ENCODE results near the gene RGS17.
A peak's percentile ranks its signal among the peaks of the same experiment; 100 is the strongest.
"Not testable (repeated sequence)": the region's sequence is repeated elsewhere in the genome, so short reads cannot be mapped to it uniquely, and the experiment has no call there.

The RGS17 gene, protein sequence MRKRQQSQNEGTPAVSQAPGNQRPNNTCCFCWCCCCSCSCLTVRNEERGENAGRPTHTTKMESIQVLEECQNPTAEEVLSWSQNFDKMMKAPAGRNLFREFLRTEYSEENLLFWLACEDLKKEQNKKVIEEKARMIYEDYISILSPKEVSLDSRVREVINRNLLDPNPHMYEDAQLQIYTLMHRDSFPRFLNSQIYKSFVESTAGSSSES

DNA sequence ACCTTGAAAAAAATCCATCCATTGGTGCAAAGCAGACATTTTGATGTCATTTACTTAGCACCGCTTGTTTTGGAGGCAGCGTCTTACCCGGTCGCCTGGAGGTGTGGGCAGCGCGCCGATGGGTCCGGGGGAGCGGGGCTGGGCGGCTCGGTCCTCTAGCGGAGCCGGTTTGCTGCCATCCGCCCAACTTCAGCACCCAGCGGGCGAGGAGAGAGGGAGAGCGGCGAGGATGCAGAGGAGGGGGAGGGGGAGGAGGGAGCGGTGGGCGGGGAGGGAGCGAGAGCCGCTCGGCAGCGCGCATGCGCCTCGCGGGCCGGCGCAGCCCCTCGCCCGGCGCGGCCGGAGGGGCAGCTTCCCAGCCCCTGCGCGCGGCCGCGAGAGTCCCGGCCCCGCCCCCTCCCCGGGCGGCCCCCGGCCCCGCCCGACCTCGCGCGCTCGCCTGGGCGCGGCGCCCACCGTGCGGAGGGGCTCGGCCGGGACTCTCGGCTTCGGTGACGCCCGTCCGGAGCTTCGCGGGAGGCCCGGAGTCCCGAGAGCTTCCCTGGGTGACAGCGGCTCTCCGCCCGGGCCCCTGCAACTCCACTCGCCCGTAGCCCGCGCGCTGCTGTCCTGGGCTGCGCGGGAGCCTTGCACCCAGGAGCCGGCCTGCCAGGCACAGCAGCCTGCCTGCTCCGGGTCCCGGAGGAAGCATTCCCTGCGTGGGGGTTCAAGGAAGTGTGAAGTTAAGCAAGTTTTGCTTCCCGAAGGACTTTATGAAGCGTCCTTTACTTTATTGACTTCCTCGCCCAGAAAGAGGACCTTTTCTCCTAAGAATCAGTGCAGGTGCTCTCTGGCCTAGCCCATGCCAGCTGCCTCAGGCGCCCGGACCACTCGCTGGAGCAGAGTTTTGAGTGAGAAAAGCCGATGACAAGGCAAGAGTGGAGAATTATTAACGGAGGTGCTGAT lies at the start of gene RGS17:
Gene RGS17 (minus strand): TSS at position 246 of the 945 bp plus-strand sequence. CDS start 87,264 bp downstream, outside the sequence.
- DNase-seq (ENCODE audit: low read depth) = peak; percentile 79

DNA sequence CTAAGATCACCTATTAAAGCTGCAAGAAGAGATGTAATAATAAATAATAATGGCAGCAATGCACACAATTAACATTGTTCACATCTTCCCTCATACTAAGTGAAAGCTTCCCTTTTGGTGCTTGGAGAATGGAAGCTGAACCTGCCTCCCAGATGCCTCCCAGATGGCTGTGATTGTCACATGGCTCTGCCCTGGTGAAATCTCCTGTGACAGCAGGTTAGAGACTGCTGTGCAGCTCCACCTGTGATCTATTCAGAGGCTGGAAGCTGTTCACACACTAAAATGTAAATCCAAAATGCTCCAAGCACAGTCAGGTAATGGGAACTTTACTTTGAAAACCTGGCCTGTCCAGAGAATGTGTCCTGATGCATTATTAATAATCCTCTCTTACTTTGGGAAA lies 41.7 kb upstream of the RGS17 start:
- no peak for DNase-seq (ENCODE audit: low read depth)

DNA sequence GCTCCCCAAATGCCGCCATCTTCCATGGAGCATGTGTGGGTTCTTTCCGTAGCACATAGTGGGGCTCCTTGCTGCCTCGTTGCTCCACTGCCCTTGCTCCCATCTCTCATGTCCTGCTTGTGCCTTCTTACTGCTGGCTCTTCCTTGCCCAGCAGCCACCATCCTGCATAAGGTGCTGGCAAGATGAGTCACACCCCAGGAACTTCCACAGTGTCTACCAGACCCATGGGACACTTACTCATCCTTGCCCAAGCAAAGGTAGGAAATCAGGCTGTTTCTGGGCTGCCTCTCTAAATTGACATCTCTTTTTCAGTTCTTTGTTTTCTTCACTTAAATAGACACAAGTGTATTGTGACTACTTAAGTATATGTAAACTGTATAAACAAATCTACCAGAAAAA lies 39.4 kb upstream of the RGS17 start:
- DNase-seq (ENCODE audit: low read depth) = peak; percentile 59

DNA sequence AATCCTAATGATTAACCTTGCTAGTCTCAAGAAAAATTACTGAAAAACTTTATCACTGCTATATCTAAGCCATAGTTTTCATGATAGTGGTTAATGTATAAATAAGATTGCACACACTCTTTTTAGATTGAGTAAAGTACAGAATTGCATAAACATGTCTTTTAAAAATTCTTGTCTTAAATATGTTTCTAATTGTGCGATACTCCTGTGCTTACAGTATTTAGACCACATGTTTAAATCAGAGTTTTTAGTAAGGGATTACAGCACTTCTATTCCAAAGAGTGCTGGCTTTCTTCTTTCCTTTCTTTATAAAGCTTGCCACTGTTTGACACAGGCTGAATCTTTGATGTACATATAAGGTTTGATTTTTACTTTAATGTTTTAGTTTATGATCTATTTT lies 36.8 kb upstream of the RGS17 start:
- DNase-seq (ENCODE audit: low read depth) = peak; percentile 66

DNA sequence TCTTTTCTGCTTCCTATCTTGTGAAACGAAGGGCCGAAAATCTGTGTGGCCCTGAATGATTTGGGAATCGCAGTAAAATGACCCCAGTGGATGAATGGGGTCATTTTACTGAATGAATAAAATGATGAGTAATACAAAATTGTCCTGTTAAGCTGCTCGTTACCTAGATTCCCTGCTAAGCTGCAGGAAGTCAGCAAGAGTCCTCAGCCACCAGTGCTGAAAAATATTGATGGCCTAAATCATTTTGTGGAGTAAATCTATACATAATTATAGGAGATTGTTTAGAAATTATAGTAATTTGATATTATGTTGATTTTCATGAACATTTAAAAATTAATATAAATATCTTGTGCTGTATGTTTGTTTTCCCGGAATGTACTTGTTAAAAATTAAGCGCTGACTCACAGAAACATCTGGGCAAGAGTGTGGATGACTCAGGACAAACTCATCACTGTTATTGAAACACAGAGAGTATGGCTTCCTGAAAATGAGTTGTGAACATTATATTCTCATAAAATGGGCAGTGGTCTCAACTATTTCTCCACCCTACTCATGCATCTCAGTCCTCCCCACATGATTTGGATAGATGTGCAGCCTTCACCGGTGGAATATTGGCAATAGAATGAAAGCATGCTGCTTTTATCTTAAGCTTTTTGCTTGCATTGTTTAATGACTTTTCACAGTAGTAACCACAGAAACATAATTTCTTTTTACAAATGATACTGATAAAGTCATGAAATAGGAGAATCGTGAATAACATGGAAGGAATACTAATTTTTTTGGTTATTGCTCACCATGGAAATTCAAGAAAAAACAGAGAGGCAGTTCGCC lies 36.2 kb upstream of the RGS17 start:
- peak; percentile 76 for DNase-seq (ENCODE audit: low read depth)

DNA sequence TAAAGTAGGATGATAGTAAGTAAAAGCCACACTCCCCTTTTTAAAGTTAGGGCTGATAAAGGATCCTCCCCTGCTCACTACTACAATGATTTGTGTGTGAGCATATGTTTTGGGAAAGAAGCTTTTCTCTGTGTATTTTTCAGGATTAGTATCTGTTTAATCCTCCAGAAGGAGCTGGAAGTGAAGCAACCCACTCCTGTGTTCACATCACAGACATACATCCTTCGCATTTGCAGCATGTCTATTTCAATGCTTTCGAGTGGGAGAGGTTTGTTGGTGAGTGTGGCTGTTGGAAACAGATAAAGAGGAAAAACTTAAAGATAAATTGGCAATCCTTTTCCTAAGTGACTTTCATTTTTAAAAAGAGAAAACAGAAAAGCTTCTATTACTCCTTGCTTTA lies 31.6 kb upstream of the RGS17 start:
- DNase-seq (ENCODE audit: low read depth) = no peak

DNA sequence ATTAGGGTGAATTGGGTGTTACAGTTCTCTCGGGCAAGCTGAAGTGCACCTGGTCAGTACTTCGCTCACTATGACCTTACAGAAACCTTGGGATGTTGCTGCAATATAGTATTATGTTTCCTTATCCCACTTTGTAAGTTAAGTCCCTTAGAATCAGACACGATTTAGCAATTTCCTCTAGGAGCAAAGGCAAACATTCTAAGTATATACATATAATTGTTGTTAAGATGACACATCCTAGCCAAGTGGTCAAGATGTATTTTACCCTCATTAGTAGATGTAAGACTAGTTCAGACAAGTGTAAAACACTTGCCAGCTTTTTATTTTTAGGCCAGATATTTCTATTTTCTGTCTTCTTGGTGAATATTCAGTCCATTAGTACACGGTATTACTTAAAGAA lies 31.1 kb upstream of the RGS17 start:
- peak; percentile 26 for DNase-seq (ENCODE audit: low read depth)

DNA sequence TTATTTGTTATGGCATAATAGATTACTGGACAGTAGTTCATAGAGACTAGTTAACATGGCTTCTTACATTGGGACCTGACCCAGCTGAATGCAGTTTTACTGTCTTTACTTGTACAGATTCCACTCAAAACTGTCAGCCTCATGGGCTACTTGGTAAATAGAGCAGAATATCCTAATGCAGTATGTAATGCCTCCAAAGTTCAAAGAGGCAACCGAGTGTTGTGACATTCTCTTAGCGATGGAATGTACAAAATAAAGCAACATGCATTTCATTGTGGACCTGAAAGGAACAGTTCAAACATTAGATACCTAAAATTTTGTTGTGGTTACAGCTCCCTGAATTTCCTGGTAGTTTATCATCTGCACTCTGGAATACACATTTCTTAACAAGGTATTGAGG lies 29.1 kb upstream of the RGS17 start:
- no peak for DNase-seq (ENCODE audit: low read depth)

DNA sequence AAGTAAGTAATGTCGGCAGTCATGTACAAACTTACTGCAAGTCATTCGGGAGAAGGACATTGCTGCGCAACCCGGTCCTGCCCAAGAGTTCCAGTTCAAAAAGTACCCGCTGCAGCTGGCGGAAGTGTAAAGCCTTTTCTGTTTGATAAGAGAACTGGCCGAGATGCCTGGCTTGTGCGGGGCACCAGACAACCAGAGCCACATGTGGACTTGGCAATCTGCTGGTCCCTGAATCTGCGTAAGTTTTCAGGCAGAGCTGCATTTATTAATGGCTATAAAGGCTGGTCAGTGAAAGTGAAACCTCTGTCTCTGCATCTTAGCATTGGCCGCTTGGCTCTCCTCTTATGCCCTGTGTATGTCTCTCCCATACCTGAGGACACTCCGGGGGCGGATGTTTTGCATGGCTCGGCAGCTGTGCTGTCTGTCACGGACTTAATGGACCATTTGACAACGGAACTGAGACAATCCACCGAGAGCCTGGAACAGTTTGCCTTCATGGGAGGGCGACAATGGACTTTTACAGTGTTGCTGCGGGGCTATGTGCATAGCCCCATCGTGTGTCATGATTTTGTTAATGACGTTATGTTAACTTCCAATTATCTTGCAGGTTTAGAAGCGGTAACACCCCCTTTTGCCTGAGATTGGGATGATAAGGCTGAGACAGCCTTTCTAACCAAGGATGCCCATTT lies 19.8 kb upstream of the RGS17 start:
- no peak for DNase-seq (ENCODE audit: low read depth)

DNA sequence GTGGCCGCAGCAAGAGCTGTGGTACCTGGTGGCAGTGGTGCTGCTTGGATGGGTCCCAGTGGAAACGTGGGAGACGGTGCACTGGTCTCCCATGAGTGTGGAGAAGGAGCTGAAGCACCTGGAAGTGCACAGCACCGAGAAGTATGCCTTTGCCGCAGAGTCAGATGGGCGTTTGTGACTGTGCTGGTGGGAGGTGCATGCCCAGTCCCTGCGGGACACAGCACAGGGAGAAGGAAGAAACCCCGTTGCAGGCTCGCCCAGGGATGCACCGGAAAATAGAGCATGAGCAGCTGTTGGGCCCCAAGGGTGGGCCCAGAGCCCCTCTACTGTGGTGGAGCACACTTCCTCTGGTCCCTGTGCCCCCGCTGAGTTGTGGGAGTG lies 19.3 kb upstream of the RGS17 start:
- no peak for DNase-seq (ENCODE audit: low read depth)

DNA sequence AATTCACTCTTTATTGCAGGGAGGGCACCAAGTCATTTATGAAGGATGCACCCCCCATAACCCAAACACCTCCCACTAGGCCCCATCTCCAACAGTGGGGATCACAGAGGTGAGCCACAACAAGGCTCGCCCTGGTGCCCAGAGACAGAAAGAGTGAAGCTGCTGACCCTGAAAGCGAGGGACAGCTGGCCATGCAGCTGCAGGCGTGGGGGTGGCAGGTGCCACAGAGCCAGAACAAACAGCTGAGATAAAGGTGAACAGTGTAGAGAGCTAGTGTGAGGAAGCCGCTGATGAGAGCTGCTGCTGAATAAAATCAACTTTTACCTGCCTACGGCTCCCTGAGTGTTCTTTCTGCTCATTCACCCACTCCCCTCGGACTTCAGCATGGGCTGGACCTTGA lies 18.8 kb upstream of the RGS17 start:
- no peak for DNase-seq (ENCODE audit: low read depth)

DNA sequence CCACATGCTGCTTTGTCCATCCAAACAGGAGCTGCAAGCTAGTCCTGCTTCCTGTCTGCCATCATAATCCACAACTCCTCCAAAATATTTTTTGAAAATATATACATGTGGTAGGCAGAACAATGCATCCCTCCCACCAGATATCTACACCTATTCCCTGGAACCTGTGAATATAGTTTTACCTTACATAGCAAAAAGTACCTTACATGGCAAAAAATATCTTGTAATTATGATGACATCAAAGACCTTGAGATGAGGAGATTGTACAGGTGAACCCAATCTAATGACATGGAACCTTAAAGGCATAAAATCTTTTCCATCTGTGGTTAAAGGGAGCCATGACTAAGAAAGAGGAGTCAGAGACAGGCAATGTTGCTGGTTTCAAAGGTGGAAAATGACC lies 15.3 kb upstream of the RGS17 start:
- no peak for DNase-seq (ENCODE audit: low read depth)

DNA sequence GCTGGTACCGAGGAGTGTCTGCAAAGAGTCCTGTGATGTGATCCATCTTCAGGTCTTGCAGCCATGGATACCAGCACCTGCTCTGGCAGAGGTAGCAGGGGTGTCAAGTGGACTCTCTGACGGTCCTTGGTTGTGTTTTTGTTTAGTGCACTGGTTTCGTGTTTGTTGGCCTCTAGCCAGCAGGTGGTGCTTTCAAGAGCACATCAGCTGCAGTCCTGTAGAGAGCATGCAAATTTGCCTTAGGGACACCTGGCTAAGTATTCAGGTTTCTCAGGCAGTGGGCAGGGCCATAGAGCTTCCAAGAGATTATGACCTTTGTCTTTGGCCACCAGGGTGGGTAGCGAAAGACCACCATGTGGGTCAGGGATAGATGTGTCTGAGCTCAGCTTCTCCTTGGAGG lies 14.5 kb upstream of the RGS17 start:
- no peak for DNase-seq (ENCODE audit: low read depth)

DNA sequence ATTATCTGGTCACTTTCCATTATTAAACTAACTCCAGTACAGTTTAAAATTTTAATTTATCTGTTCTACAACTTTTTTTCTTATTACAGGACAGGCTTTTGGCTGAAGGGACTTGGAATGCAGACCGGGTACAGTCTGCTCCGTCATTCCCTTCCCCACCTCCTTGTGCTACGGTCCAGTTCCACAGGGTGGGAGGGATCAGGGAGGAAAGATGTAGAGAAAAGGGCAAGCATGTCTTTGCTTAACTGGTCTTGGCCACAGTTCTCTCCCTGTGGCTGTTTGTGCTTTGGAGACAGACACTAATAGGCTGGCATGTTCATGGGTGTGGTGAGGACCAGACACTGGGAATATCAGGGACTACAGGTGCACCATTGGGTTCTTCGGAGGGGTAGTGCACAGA lies 12.1 kb upstream of the RGS17 start:
- peak; percentile 68 for DNase-seq (ENCODE audit: low read depth)

DNA sequence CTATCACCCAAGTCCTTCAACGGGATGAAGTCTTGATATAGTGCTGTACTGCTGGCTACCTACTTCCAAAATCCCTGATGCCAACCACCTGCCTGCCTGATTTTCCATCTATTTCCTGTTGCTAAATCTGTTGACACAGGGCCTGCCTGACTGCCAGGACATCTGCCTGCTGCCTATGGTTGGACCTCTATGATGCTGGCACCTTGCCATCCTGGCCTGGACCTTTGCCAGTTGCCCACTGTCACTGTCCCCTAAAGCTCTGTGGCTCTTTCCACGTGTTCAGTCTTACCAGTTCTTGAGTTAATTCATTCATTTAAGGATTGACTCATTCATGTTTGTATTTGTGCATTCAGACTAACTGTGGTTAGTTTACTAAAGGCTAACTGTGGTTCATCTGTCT lies 9.2 kb upstream of the RGS17 start:
- no peak for DNase-seq (ENCODE audit: low read depth)

DNA sequence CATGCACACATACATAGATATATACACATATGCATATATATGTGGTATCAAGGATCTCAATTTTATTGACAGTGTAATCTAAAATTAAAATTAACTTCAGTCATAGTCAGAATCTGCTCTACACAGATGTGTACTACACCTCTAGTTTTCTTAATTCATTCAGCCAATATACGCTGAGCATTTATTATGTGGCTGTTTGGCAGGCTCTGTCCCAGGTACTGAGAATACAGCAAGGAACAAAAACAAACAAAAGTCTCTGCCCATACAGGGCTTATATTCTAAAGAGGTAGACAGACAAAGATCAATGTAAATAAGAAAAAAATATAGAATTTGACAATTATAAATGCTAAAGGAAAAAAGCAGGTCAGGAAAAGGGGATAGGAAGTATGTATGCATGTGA lies 7.8 kb upstream of the RGS17 start:
- no peak for DNase-seq (ENCODE audit: low read depth)

DNA sequence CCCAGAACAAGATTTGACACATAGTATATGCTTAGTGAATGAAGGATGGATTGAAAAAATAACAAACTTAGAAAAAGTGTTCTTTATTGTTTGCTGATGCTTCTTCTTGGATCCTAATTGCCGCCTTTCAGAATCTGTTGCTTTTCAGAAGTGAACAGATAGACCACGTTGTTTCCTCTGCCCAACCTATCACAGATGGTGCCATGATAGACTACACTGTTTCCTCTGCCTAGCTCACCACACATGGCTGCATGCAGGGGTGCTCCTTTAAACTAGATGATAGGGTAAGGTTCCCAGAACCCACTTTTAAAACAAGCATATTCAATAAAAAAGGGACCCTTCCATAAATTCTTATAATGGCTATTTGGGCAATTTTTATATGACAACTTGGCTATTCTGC lies 4.6 kb upstream of the RGS17 start:
- DNase-seq (ENCODE audit: low read depth) = no peak

DNA sequence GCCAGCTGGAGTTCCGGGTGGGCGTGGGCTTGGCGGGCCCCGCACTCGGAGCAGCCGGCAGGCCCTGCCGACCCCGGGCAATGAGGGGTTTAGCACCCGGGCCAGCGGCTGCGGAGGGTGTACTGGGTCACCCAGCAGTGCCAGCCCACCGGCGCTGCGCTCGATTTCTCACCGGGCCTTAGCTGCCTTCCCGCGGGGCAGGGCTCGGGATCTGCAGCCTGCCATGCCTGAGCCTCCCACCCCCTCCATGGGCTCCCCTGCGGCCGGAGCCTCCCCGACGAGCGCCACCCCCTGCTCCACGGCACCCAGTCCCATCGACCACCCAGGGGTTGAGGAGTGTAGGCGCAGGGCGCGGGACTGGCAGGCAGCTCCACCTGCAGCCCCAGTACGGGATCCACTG lies 2.6 kb upstream of the RGS17 start:
- not testable (repeated sequence) for DNase-seq (ENCODE audit: low read depth)

DNA sequence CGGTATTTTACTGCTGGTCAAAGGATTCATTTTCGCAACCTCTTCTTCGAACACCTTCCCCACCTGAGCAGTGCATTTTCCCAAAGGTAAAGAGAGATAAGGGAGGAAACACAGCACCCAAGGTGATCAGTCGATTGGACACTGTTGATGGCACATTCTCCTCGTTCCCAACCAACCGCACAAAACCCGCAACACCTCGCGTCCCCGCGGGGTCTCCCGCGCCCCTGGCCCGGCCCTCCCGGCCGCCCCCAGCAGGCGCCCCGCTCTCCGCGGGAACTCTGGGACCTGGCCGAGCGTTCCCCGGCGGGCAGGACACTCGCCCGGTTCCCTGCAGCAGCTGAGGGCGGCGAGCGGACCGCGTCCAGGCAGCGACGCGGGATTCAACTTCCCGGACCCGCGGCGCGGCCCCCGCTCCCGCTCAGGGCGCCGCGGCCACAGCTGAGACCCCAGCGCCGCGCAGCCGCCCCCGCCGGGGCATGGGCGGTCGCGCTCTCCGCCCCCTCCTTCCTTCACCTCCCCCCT lies 506 bp downstream of the RGS17 start:
- DNase-seq (ENCODE audit: low read depth) = no peak

DNA sequence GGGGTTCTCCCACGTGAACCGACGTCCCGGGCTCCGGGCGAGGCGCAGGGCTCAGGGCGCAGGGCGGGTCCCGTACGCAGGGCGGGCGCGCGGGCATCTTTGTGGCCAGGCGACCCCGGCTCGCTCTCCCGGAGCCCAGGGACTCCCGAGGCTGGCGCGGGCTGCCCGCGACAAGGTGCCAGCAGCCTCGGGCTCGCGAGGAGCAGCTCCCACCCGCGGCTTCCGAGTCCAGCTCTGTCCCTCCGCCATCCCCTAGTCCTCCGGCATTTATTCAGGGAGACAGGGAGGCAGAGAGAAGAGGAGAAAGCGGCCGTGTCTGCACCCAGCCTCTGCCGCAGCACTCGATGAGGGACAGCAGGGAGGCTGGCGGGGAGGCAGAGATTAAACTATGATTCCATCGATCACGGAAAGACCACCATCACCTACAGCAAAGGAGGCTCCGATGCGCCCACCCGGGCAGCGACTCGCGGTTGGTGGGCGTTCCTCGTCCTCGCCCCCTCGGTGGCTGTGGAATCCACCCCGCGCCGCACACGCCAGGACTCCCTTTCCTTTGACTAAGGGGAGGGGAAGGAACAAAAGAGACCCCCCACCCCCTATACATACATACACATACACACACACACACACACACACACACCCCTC lies 1.1 kb downstream of the RGS17 start:
- peak; percentile 14 for DNase-seq (ENCODE audit: low read depth)

DNA sequence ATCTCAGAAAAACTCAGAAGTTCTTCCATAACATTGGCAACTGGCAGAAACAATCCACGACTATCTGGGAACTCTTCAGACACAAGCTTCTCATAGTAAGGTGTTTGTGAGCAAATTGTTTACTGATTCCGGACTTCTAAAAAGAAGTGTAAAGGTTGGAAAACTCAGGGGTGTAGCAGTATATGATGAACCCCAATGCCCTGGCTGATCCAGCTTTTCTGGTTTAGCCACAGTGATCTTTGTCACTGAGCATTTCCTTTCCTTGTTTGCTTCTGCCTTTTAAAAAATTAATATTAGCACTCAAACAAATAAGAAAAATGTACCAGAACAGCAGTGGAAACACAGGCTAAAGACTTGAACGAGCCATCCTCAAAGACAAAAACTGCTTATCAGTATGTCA lies 4.9 kb downstream of the RGS17 start:
- no peak for DNase-seq (ENCODE audit: low read depth)

Data from fibroblast of gingiva (primary cell).